Measurements from ENCODE around the gene CNTNAP5.

CNTNAP5 gene

DNA sequence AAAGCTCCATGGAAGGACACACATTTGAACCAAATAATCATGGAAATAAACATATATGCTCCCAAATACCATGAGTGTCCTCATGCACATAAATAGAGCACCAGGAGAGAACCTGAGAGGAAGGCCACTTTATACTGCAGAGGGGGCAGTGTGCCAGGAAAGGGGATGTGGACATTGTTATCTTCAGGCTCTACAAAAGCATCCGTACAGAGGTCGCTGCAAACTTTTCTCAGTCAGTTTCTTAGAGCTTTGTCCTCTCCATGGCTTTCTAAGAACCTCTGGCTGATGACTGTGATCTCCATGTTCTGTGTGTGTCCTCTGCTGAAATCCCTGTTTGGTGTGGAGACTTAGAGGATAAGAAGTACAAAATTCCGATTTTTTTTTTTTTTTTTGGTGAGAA is 515.7 kb downstream of the CNTNAP5 start:
- DNase-seq (ENCODE audit: low read depth, low spot score), result no peak

DNA sequence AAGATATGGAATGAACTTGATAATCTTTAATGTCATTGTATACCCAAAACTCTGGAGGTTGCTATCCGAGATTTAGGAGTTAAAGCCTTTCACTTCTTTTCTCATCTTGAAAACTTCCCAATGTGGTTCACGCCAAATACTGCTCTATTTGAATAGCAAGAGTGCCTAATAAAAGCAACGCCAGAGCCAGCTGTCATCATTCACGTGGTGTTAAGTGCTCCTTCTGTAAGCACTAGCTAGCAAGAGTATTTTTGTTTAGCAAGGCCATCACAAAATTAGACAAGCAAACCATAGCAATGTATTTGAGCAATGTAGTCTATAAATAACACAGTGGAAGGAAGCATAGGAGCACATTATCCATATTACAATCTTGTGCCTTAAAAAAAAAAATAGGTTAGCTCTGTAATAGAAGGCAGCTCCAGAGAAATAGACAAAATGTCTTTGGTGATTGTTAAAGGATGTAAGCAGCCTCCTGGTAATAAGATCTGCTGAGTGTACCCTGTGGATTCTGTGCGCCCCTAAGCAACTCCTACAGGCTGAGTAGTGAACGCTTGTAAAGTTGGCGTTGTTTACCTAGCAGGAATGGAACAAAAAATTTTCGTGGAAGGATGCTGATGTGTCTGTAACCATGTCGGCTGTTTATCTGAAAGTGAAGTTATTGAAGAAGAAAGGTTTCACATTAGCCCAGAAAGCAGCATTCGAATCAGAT is 518.0 kb downstream of the CNTNAP5 start:
- no peak for DNase-seq (ENCODE audit: low read depth, low spot score)

DNA sequence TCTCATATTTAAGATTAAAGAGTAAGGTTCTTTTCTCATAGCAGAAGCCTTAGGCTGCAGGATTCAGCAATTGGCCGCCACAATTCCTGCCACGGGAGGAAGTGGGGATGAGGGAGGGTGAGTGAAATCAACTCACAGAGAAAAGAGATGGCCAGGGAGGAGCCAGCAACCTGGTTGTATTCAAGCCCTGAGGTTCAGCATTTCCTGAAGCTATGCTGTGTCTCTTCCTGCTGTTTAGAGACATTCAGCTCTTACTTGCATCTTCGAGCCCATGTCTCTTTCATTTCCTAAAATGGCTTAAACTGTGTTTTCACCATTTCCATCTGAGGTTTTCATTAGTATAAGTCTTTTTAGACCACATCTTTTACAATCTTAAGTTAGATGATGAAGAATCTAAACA is 522.6 kb downstream of the CNTNAP5 start:
- DNase-seq (ENCODE audit: low read depth, low spot score), result no peak

DNA sequence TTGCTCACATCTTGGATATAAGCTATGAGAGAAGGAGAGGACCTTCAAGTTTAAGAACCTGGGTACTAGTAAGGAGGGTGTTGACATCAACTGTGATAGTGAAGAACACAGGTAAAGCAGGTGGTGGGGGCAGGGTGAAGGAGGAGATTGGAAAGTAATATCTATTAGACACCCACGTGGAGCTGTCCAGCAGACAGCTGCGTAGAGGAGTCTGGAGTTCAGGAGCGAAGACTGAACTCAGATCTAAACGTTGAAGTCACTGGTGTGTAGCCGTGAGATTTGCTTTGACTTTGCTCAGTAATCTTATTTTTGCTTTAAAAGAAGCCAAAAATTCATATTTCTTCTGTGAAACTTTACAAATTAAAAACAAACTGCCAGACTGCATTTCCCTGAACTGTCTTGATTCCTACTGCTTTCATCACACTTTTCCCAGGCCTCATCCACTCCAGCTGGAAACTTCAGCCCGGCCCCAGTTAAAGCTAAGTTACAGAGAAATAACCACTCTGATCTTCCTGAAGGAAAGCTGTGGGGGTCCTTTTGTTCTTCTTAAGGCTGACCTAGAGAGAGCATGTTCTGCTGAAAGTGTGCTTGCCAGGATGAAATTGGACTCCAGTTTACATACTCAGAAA is 533.3 kb downstream of the CNTNAP5 start:
- no peak for DNase-seq (ENCODE audit: low read depth, low spot score)

DNA sequence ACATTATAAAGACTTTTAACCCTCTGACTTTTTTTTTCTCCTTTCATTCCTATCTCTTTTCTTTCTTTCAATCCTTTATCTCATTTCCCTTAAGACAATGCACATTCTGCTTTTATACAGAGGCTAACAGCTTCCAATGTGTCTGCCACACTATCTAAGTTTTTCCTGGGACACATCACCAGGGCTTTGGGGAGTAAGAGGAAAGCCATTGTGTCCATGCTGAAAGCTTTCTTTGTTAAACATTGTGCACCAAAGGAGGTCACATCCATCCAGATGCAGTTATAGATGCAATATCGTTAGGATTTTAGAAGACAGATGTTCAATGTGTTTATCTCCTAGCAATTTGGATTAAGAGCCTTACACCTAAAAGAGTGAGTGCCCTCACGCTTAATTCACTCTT is 534.1 kb downstream of the CNTNAP5 start:
- no peak for DNase-seq (ENCODE audit: low read depth, low spot score)

DNA sequence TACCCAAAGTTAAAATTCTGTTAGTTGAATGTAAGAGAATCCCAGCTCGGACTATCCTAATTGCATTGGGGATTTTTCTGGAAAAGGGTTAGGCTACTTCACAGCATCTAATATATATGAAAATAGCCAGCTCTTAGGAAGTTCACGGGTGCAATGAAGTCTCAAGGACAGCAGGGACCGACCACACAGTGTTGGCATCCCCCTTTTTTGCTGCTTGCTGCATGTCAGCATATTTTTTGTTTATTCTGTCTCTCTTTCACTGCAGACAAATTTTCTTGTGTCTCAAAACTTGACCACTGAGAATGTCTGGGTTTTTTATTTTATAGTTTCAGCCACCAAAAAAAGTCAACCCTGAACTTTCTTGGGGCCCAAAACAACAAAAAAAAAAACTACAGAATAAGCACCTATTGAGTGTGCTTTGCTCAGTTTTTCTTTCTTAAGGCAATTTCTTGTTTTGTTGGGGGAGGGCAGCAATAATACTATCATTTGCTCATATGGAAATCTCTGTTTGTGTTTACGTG is 535.6 kb downstream of the CNTNAP5 start:
- DNase-seq (ENCODE audit: low read depth, low spot score), result no peak

DNA sequence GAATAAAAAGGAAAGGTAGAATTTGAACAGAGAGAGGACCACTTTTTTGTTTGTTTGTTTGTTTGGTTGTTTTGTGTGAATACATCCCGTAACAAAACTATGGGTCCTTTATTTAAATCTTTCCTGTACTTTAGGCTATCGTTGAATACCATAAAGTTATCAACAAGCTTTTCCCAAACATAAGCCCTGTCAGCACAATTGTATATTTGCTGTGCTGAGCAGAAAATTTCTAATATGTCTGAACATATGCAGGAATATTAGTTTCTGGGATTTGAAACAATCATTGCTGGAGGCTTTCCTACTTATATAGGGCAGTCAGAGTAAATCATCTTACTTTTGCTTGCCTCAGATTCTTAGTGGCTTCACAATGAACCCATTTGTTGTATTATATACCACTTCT is 536.4 kb downstream of the CNTNAP5 start:
- no peak for DNase-seq (ENCODE audit: low read depth, low spot score)

DNA sequence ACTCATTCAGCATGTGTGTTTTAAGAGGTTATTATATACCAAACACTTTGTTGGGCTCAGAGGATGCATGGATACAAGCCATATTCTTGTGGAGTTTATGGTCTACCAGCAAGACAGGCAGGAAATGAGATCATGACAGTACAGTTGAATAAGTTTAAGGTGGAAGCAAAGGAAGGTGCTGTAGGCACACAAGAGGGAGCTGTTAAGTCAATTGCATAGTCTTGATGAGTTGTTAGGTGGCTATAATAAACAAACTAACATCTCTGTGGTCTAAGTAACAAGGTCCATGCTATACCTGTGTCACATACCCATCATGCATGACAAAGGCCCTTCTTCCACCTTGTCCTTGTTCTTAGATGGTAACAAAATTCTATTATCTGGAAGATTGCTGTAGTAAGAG is 538.3 kb downstream of the CNTNAP5 start:
- no peak for DNase-seq (ENCODE audit: low read depth, low spot score)

DNA sequence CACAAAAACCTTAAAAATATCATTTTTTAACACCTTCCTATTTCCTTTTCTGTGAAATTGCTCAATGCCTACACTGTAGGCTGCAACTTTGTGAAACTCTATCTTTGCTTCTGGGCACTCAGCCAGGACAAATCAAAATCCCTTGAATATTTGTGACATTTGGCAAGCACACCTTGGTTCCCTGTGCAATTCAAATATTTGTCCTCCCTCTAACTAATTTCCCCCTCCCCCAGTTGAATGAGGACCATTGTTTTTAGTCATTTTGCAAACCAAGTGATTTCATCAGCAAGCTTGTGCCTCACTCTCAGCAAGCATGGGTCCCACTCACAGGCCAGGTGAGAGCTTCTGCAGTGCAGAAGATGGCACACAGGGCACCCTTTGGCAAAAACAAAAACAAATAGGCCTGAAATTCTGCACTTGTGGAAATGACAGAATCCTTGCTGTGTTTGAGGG is 541.5 kb downstream of the CNTNAP5 start:
- DNase-seq (ENCODE audit: low read depth, low spot score), result no peak

DNA sequence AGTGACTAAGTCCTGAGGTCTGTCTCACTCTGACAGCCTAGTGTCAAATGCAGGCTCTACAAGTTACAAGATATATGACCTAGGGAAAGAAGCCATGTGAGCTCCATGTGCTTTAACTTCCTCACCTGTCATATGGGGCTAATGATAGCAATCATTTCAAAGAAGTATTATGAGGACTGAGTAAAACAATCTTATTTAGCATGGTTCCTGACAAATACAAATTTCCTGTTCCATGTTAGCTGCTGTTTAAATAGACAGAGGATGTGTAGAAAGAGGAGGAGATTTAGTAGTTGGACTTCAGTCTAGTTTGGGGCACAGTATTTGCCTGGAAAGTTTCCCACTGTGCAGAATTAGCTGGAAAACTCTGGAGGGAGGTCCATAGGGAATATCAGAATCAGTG is 545.8 kb downstream of the CNTNAP5 start:
- DNase-seq (ENCODE audit: low read depth, low spot score), result no peak

DNA sequence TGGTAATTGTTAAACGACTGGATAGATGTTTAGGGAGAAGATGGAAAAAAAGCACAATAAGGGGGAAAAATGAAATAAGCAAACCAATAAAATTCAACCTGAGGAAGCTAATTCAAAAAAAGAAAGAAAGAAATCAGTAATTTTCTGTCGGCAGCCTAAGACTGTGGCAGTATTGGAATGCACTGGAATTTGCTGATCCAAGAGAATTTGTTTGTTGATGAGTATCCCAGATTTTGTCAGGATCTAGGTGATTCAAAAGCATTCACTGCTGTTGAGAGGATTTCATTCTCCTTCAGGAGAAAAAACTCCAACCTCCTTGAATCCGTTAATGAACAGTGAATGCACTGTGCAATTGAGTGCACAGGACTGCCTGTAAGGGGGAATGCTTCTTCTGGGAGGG is 546.7 kb downstream of the CNTNAP5 start:
- DNase-seq (ENCODE audit: low read depth, low spot score), result no peak

DNA sequence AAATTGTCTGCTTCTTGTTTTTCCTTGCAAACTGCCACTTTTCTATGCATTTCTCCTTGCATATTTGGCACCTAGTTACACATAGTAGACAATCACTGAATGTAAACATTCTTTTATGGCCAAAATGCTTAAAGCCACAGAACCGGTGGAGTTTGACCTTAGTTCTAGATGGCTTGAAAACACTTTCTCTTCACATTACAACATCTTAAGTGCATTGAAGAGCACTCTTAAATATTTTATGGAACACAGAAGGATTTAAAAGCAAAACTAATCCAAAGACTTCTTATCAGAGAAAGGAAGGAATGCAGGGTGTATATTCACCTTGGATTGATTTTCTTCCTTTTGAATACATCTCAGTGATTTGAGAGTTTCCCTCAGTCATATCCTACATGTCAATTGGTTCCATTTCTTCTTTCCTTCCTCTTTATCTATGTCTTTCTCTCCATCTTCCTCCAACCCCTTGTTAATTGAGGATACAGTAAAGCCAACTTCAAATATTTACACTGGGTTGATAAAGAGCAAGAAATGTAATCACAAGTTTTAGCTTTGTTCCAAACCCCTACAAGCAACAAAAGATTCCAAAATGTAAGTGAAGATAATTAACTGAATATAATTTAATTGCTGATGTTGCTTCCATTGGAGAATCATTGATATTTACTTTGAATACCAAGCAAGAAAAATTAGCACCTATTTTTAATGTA is 548.0 kb downstream of the CNTNAP5 start:
- no peak for DNase-seq (ENCODE audit: low read depth, low spot score)

DNA sequence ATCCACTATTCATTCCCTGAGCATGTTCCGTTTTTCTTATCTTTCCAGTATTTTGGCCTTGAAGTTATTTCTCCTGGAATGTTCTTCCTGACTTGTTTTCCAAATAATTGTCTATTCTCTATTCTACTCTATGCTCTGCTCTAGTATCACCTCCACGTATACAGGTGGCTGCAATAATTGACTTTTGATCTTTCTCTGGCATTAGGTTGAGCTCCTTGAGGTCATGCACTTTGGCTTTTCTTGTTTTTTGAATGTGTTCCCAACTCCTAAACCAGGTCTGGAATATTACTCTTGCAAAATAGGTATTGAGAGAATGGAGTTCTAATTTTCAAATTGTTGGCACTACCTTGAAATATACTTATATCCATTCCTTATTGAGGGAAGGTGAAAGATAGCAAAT is 550.4 kb downstream of the CNTNAP5 start:
- DNase-seq (ENCODE audit: low read depth, low spot score), result no peak

DNA sequence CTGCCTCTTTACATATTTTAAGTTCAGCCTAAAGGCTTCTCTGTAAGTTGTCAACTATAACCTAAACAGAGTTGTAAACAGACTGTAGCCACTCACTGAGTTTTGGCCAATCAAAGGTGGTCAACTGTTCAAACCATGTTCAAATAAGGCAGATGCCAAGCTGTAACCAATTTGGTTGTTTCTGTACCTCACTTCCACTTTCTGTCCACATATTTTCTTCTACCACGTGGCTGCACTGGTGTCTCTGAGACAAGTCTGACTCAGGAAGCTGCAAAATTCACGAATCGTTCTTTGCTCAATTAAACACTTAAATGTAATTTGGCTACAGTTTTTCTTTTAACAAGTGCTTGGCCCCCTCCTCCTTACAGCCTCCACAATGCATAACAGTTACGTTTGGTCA is 555.2 kb downstream of the CNTNAP5 start:
- no peak for DNase-seq (ENCODE audit: low read depth, low spot score)

DNA sequence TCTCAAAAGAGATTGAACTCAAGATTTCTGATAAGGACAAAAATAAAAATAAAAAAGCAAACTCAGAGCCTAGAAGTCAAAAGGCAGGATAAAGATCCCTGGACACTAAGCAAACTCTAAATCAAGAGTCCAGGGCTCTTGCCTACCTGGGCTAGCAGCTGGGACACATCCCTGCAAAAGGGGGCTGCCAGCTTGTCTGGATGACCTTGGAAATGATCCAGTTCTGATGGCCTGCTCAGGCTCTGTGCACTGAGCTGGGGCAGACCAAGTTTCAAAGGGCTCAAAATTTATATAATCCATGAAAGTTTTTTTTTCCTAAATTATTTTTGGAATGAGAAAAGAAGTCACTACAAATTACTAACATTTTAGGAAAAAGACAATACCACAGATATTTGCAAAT is 557.3 kb downstream of the CNTNAP5 start:
- no peak for DNase-seq (ENCODE audit: low read depth, low spot score)

DNA sequence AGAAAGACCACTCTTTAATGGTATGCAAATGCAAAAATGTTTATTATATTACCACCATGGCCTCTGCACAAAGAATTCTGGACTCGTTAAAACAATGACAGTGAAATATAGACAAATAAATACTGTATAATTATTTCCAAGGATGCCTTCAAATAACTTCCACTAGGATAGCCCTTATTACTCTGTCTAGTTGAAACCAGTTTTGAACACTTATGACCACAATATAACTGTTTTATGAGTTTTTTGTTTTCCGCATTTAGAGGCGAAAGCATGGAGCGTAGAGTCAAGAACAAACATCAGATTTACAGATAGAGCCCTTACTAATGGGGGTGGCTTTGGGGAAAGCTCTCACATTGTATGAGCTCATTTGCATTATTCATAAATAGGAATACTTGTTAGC is 559.5 kb downstream of the CNTNAP5 start:
- no peak for DNase-seq (ENCODE audit: low read depth, low spot score)

DNA sequence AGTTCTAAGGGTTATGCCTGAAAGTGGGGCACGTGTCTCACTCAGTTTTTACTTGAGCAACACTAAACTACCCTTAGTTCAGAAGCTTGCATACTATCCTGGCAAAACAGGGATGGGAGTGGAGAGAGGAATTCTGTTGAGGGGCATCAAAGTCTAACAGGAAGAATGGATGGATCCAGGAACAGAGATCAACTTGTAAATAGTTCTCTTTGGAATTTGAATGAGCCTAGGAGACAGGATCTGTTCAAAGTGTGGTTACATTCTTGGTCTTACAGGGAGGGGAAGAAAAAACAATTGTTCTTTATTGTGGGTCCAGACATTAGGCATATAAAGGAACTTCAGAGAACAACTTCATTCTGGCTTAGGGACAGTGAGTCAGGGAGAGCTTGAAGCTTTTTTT is 560.2 kb downstream of the CNTNAP5 start:
- no peak for DNase-seq (ENCODE audit: low read depth, low spot score)

DNA sequence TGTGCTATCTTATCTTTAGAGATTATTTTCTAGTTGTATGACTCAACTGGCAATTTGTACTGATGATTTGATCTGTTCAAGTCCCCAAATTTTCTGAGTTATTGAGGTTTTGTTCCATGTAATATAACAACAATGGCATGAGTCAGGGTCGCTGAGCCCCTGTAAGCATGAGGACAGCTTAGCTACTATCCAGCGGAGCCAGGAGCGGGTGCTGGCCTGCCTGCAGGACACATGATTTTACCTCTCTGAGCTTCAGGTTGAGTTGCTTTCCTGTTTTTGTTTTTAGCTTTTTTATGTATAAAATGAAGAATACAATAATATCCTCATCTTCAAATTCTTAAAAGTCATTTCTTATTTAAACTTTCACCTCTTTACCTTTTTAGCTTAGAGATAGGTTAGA is 561.1 kb downstream of the CNTNAP5 start:
- DNase-seq (ENCODE audit: low read depth, low spot score), result no peak

DNA sequence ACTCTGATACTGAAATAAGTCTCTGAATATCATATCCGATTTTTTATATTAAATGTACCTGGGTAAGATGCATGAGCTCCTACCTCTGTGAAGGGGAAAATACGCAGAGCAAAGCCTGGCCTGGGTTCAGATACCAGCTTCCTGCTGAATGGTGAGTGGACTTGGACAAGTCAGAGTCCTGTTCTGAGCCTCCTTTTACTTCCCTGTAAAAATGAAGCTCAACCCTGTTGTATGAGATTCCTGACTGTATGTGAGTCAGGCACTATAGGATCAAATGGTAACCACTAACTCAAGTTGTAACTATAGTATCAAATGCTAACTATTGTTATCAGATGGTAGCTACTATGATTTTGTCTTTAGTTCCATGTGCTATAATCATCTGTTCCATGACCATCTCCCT is 561.7 kb downstream of the CNTNAP5 start:
- no peak for DNase-seq (ENCODE audit: low read depth, low spot score)

DNA sequence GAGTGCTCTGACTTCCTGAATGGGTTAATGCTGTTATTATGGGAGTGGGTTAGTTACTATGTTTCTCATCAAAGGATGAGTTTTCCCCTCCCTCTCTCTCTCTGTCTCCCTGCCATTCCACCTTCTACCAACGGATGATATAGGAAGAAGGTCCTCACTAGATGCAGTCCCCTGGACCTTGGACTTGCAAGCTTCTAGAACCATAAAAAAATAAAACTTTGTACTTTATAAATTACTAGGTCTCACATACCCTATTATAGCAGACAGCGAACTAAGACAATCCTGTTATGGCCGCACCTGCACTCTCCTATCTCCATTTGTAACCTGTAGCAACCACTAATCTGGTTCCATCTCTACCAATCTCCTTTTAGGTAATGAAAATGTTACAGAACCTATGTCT is 564.9 kb downstream of the CNTNAP5 start:
- DNase-seq (ENCODE audit: low read depth, low spot score), result no peak

DNA sequence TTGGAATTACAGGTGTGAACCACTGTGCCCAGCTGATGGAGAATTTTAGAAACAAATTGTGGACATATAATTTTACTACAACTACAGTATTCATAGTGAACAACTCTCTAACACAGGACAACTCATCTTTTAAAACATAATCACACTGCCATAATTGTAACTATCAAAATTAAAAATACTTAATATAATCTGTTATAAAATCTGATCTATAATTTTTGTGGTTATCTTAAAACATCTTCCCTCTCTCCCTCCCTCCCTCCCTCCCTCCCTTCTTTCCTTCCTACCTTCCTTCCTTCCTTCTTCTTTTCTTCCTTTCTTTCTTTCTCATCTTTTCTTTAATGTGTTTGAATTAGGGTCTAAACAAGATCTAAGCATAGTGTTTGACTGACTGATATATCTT is 577.7 kb downstream of the CNTNAP5 start:
- no peak for DNase-seq (ENCODE audit: low read depth, low spot score)

DNA sequence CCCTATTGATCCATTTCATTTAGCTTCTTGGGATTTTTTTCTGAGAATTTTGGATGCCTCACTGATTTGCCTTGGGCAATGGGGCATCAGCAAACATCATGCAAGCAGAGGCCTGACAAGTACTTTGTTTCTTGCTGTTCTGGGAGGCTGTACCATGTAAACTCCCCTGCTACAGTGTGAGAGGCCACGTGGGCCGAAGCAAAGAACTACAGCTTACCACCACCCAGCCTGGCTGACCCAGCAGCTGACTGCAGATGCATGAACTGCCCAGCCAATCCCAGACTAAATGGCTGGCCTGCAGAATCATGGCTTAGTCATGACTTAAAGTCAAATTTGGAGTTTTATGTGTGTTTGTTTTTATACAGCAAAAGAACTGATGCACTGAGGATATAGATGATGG is 579.9 kb downstream of the CNTNAP5 start:
- DNase-seq (ENCODE audit: low read depth, low spot score), result no peak

DNA sequence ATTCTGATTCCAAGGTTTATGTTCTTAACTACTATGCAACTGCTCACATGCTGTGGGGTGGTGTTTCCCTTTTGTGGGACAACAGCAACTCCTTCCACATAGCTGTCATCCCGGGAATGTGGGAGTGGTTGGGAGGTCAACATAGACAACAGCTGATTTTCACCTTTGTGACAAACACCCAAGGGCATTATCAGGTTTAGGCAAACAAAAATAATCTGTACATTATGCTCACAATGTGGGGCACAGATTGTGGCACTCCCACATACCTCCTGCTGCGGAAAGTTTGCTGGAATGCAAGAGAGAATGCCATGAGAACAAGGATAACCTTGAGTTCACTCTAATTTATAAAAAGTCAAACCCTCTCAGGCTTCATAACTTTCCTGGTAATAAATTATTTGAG is 582.6 kb downstream of the CNTNAP5 start:
- no peak for DNase-seq (ENCODE audit: low read depth, low spot score)
